Smooth muscle cell (in vitro differentiated cells): ENCODE measurements around the gene MIER2. TPM values are rescaled to one million over a fixed set of nuclear protein-coding genes. Genes with fewer than 3 reads are reported as not detected.
"Not testable (repeated sequence)": the region's sequence is repeated elsewhere in the genome, so short reads cannot be mapped to it uniquely, and the experiment has no call there.

Experiments used
- DNase-seq: peaks from one replicate; lab custom pipeline; 2025; ENCODE audit not compliant: unreplicated experiment; lab: John Stamatoyannopoulos, UW
- H2AFZ ChIP-seq: fragments of 200-600 bp; sonication (generic); 2 replicates; pipeline ENCODE4 v1.6.0; 2016; ENCODE audit warnings: antibody characterized with exemption, low read depth, mild to moderate bottlenecking
- H3F3A ChIP-seq: fragments of 200-600 bp; sonication (generic); 2 replicates; pipeline ENCODE4 v1.6.0; 2017; ENCODE audit warnings: antibody characterized with exemption, low read depth
- H3K27ac ChIP-seq: fragments of 200-600 bp; sonication (generic); 2 replicates; pipeline ENCODE4 v1.5.1; 2016; ENCODE audit warnings: low read depth, mild to moderate bottlenecking
- H3K27me3 ChIP-seq: fragments of 200-600 bp; sonication (generic); 2 replicates; pipeline ENCODE4 v1.6.1; 2016; ENCODE audit warnings: low read depth, mild to moderate bottlenecking
- H3K36me3 ChIP-seq: fragments of 200-600 bp; sonication (generic); 2 replicates; pipeline ENCODE4 v1.5.1; 2016; ENCODE audit warnings: low read depth
- H3K4me1 ChIP-seq: fragments of 200-600 bp; sonication (generic); 2 replicates; pipeline ENCODE4 v1.5.1; 2016; ENCODE audit warnings: low read depth
- H3K4me2 ChIP-seq: fragments of 200-600 bp; sonication (generic); 2 replicates; pipeline ENCODE4 v1.6.0; 2016; ENCODE audit warnings: mild to moderate bottlenecking
- H3K4me3 ChIP-seq: fragments of 200-600 bp; sonication (generic); 2 replicates; pipeline ENCODE4 v1.5.1; 2016; ENCODE audit warnings: mild to moderate bottlenecking
- H3K79me2 ChIP-seq: fragments of 200-600 bp; sonication (generic); 2 replicates; pipeline ENCODE4 v1.6.0; 2016; ENCODE audit warnings: low read depth, mild to moderate bottlenecking
- H3K9ac ChIP-seq: fragments of 200-600 bp; sonication (generic); 2 replicates; pipeline ENCODE4 v1.6.0; 2016; ENCODE audit warnings: low read depth
- H3K9me3 ChIP-seq: fragments of 200-600 bp; sonication (generic); replicated peaks from 2 replicates; pipeline ENCODE4 v1.5.1; 2016; ENCODE audit warnings: low read depth
- H4K20me1 ChIP-seq: fragments of 200-600 bp; sonication (generic); 2 replicates; pipeline ENCODE4 v1.6.0; 2016; ENCODE audit warnings: low read depth
- WGBS: methylation state at CpG from one replicate; pipeline ENCODE4 v1.1.7; 2016; ENCODE audit warnings: low lambda C conversion rate; 5-methylcytosine and 5-hydroxymethylcytosine counted together
- polyA plus RNA-seq: library from polyadenylated mRNA; unstranded; fragments of >200 nt; fragmentation: Nextera tagmentation; extraction: Ambion mirVana; gene quantifications from 2 replicates; pipeline ENCODE4 v1.2.1, GENCODE V29; 2016
- total RNA-seq: library from RNA; depleted of rRNA; stranded (reverse); fragments of >200 nt; gene quantifications from 2 replicates; pipeline ENCODE4 v1.2.3, GENCODE V29; 2014
- TF ChIP-seq, protein P1 (sequence below): fragments of 200-600 bp; sonication (generic); IDR thresholded peaks from 2 replicates; pipeline ENCODE4 v1.5.1; 2017; ENCODE audit warnings: borderline replicate concordance, mild to moderate bottlenecking, antibody characterized with exemption; ENCODE audit not compliant: insufficient read depth, poor library complexity, severe bottlenecking

Gene MIER2
- total and polyA plus RNA-seq, 2 experiments from 2014 or later, result 12.7 to 79.7 TPM

DNA sequence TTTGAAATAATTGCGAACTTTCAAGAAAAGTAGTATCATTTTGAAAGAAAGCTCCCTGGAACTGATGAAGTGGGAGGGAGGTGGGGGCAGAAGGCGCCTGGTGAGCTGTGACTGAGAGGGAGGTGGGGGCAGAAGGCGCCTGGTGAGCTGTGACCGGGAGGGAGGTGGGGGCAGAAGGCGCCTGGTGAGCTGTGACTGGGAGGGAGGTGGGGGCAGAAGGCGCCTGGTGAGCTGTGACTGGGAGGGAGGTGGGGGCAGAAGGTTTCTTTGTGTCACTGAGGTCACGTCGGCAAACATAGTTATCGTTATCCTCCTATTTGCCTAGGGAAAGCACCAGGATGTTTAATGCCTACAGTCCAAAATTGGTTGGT lies 40.2 kb upstream of the MIER2 start:
- H3K4me2 ChIP-seq, result no peak overlapping the region
- TF ChIP-seq, protein P1, sequence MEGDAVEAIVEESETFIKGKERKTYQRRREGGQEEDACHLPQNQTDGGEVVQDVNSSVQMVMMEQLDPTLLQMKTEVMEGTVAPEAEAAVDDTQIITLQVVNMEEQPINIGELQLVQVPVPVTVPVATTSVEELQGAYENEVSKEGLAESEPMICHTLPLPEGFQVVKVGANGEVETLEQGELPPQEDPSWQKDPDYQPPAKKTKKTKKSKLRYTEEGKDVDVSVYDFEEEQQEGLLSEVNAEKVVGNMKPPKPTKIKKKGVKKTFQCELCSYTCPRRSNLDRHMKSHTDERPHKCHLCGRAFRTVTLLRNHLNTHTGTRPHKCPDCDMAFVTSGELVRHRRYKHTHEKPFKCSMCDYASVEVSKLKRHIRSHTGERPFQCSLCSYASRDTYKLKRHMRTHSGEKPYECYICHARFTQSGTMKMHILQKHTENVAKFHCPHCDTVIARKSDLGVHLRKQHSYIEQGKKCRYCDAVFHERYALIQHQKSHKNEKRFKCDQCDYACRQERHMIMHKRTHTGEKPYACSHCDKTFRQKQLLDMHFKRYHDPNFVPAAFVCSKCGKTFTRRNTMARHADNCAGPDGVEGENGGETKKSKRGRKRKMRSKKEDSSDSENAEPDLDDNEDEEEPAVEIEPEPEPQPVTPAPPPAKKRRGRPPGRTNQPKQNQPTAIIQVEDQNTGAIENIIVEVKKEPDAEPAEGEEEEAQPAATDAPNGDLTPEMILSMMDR, result no peak
- H3K4me1 ChIP-seq, result peaks cover 3% of the 10 kb centered on the region
- no peaks in the 10 kb centered on the region for H3K9me3 ChIP-seq
- WGBS, result 66% methylated on average over 9 of the region's 9 CpGs
- H3K27me3 ChIP-seq, result no peaks in the 10 kb centered on the region
- H3K27ac ChIP-seq, result no peak overlapping the region
- DNase-seq, result no peak
- no peaks in the 10 kb centered on the region for H3F3A ChIP-seq
- no peaks in the 10 kb centered on the region for H4K20me1 ChIP-seq
- no peak overlapping the region for H3K9ac ChIP-seq
- H3K4me3 ChIP-seq, result no peak overlapping the region
- H2AFZ ChIP-seq, result no peak overlapping the region
- H3K36me3 ChIP-seq, result no peaks in the 10 kb centered on the region
- H3K79me2 ChIP-seq, result no peaks in the 10 kb centered on the region

GRCh38 chr19:383922-384798 lies 39.6 kb upstream of the MIER2 start:
- no peaks in the 10 kb centered on the region for H3K36me3 ChIP-seq
- H3K79me2 ChIP-seq, result no peaks in the 10 kb centered on the region
- DNase-seq, result no peak
- H3K27ac ChIP-seq, result no peak overlapping the region
- TF ChIP-seq, protein P1, result peak; percentile 46
- H3K4me2 ChIP-seq, result no peak overlapping the region
- no peaks in the 10 kb centered on the region for H3K27me3 ChIP-seq
- H3F3A ChIP-seq, result no peaks in the 10 kb centered on the region
- no peaks in the 10 kb centered on the region for H3K9me3 ChIP-seq
- H2AFZ ChIP-seq, result peak overlapping the region; percentile 37
- no peak overlapping the region for H3K4me3 ChIP-seq
- no peak overlapping the region for H3K9ac ChIP-seq
- no peaks in the 10 kb centered on the region for H4K20me1 ChIP-seq
- 39% methylated on average over 43 of the region's 44 CpGs for WGBS
- peaks cover 3% of the 10 kb centered on the region for H3K4me1 ChIP-seq

GRCh38 chr19:383040-383439 lies 38.4 kb upstream of the MIER2 start:
- no peak overlapping the region for H3K9ac ChIP-seq
- DNase-seq, result no peak
- no peaks in the 10 kb centered on the region for H3K36me3 ChIP-seq
- no peaks in the 10 kb centered on the region for H3K9me3 ChIP-seq
- H3K27ac ChIP-seq, result no peak overlapping the region
- H2AFZ ChIP-seq, result no peak overlapping the region
- H3K4me1 ChIP-seq, result peaks cover 3% of the 10 kb centered on the region
- 88% methylated on average over 19 of the region's 19 CpGs for WGBS
- H3K4me2 ChIP-seq, result no peak overlapping the region
- no peak overlapping the region for H3K4me3 ChIP-seq
- H4K20me1 ChIP-seq, result no peaks in the 10 kb centered on the region
- TF ChIP-seq, protein P1, result no peak
- H3F3A ChIP-seq, result no peaks in the 10 kb centered on the region
- no peaks in the 10 kb centered on the region for H3K27me3 ChIP-seq
- H3K79me2 ChIP-seq, result no peaks in the 10 kb centered on the region

GRCh38 chr19:382578-382977 lies 38.0 kb upstream of the MIER2 start:
- H4K20me1 ChIP-seq, H3K4me2 ChIP-seq, H3K36me3 ChIP-seq, H3K9ac ChIP-seq, H3K4me3 ChIP-seq, H3K9me3 ChIP-seq, DNase-seq, H3K79me2 ChIP-seq, H2AFZ ChIP-seq, H3K27me3 ChIP-seq, H3F3A ChIP-seq, H3K27ac ChIP-seq, H3K4me1 ChIP-seq: not testable (repeated sequence)
- 78% methylated on average over 9 of the region's 9 CpGs for WGBS

- H3K9ac ChIP-seq, H3K4me2 ChIP-seq, H3K9me3 ChIP-seq, H3F3A ChIP-seq, H3K79me2 ChIP-seq, H3K27me3 ChIP-seq, H3K4me3 ChIP-seq, H3K27ac ChIP-seq, H3K4me1 ChIP-seq, H2AFZ ChIP-seq, H4K20me1 ChIP-seq, H3K36me3 ChIP-seq, DNase-seq: not testable (repeated sequence)
- 93% methylated on average over 11 of the region's 11 CpGs for WGBS
These were observed 37.3 kb upstream of the MIER2 start for GRCh38 chr19:381901-382300.

DNA sequence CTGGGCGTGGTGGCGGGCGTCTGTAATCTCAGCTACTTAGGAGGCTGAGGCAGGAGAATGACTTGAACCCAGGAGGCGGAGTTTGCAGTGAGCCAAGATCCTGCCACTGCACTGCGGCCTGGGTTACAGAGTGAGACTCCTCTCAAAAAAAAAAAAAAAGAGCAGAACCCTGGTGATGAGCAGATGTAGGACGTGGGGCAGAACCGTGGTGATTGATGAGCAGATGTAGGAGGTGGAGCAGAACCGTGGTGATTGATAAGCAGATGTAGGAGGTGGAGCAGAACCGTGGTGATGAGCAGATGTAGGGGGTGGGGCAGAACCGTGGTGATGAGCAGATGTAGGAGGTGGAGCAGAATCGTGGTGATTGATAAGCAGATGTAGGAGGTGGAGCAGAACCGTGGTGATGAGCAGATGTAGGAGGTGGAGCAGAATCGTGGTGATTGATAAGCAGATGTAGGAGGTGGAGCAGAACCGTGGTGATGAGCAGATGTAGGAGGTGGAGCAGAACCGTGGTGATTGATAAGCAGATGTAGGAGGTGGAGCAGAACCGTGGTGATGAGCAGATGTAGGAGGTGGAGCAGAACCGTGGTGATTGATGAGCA lies 36.1 kb upstream of the MIER2 start:
- H3F3A ChIP-seq, H3K9me3 ChIP-seq, H3K36me3 ChIP-seq, H3K9ac ChIP-seq, H2AFZ ChIP-seq, H3K4me1 ChIP-seq, H3K4me2 ChIP-seq, H4K20me1 ChIP-seq, H3K4me3 ChIP-seq, H3K27ac ChIP-seq, DNase-seq, H3K27me3 ChIP-seq, H3K79me2 ChIP-seq: not testable (repeated sequence)
- WGBS, result 97% methylated on average over 14 of the region's 17 CpGs
